Globus pallidus (tissue), 1 donor: Measurements from ENCODE around the gene SIGLEC5.
A peak's percentile ranks its signal among the peaks of the same experiment; 100 is the strongest.

Experiments used
- DNase-seq: peaks from one replicate; pipeline ENCODE4 v3.0.0-alpha.2; 2015; ENCODE audit warnings: low spot score

The SIGLEC5 gene

DNA sequence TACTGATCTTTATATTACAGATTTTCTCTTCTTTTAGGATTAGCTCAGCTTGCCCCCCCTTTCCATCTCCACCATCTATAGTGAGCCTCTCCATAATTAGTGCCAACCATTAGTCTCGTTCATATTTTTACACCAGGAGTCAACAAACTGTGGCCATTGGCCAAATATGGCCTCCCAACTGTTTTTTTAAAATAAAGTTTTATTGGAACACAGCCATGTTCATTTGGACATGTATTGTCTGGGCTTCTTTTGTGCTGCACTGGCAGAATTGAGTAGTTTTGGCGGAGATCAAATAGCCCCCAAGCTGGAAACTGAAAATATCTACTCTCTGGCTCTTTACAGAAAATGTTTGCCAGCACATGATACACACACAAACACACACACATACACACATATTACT, 40.7 kb downstream of the SIGLEC5 start:
- DNase-seq = no peak

DNA sequence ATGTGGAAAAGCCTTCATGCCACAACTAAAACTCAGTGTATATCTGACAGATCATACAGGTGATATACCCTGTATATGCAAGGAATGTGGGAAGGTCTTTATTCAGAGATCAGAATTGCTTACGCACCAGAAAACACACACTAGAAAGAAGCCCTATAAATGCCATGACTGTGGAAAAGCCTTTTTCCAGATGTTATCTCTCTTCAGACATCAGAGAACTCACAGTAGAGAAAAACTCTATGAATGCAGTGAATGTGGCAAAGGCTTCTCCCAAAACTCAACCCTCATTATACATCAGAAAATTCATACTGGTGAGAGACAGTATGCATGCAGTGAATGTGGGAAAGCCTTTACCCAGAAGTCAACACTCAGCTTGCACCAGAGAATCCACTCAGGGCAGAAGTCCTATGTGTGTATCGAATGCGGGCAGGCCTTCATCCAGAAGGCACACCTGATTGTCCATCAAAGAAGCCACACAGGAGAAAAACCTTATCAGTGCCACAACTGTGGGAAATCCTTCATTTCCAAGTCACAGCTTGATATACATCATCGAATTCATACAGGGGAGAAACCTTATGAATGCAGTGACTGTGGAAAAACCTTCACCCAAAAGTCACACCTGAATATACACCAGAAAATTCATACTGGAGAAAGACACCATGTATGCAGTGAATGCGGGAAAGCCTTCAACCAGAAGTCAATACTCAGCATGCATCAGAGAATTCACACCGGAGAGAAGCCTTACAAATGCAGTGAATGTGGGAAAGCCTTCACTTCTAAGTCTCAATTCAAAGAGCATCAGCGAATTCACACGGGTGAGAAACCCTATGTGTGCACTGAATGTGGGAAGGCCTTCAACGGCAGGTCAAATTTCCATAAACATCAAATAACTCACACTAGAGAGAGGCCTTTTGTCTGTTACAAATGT, 42.7 kb downstream of the SIGLEC5 start:
- no peak for DNase-seq

DNA sequence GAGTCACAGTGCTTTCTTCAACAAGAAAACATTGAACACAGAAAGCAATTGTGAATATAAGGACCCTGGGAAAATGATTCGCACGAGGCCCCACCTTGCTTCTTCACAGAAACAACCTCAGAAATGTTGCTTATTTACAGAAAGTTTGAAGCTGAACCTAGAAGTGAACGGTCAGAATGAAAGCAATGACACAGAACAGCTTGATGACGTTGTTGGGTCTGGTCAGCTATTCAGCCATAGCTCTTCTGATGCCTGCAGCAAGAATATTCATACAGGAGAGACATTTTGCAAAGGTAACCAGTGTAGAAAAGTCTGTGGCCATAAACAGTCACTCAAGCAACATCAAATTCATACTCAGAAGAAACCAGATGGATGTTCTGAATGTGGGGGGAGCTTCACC, 43.4 kb downstream of the SIGLEC5 start:
- DNase-seq = no peak

DNA sequence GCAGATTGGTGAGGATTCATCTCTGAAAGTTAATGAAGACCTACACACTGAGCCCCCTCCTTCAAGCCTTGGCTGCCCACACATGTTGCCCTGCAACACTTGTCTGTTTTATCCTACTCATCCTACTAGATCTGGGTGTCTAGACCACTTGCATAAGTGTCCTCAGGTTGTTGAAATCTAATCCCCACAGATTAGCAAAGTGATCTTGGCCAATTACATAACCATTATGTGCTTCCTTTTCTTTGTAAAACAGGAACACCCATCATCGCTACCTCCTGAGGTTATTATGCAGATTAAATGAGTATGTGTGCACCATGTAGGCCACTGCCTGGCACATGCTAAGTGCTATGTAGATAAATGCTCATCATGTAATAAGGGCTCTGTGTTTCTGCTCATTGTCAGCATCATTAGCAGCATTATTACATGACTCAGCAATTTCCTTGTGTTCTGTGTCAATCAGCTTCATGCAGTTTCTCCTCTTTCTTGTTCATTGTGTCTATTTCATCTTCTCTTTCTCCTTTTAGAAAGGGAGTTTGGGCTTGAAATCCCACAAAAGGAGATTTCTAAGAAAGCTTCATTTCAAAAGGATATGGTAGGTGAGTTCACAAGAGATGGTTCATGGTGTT, 44.0 kb downstream of the SIGLEC5 start:
- no peak for DNase-seq

DNA sequence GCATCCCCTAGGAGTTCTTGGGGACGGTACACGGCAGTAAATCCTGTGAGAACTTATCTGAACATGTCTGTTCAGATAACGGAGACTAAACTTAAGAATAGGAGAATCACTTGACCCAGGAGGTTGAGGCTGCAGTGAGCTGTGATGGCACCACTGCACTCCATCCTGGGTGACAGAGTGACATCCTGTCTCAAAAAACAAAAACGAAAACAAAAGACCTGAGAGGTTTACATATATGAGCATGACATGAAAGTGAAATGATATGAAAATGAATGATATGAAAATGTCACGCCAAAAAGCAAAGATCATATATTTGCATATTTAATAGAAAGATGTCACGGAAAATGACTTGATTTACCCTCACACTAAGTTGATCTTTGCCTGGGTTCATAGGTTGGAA, 53.4 kb downstream of the SIGLEC5 start:
- no peak for DNase-seq

DNA sequence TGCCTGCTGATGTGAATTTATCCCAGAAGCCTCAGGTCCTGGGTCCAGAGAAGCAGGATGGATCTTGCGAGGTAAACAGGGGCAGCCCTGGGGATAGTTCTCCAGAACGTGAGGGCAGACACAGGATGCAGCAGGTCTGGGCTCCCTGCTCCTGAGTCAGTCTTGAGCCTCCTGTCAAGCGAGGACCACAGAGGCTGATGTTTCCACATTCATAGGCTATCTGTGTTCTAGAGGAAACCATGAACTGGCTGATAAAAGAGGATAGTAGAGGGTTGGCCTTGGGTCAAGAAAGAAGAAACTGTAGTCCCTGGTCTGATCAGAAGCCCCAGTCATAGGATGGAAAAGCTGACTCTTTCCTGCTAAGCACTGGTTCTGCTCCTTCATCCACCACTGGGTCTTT, 56.9 kb downstream of the SIGLEC5 start:
- no peak for DNase-seq

DNA sequence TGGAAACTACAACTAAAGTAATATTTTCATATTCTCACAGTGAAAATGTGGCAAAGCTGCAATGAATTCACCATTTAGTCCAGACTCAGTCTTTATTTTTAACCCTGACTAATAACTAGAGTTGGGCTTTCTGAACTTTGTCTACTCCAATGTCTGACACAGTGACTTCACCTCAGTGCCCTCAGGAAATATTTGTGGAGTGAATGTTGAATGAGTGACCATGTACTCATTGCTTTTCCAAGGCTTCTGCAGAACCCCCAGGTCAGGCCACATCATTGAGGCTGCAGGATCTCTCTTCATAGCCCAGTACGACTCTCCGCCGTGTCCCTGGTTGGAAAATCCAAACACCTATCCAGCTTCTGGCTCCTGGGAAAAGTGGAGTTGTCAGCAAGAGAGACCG, 57.3 kb downstream of the SIGLEC5 start:
- DNase-seq = no peak

DNA sequence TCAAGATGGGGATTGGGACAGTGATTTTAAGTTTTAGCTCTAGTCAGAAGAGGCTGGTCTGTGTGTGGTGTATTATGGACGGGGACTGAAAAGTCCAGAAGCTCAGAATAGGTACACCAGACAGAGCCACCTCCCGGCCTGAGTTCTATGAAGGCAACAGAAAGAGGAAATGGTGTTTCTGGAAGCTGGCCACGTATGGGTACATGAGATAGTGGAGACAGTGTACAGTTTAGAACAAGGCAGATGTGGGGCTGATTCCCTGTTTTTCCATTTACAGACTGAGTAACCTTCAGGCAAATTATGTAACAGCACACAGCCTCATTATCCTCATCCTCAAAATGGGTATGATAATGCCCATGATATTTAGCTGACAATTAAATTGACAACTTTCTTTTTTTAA, 57.8 kb downstream of the SIGLEC5 start:
- no peak for DNase-seq

DNA sequence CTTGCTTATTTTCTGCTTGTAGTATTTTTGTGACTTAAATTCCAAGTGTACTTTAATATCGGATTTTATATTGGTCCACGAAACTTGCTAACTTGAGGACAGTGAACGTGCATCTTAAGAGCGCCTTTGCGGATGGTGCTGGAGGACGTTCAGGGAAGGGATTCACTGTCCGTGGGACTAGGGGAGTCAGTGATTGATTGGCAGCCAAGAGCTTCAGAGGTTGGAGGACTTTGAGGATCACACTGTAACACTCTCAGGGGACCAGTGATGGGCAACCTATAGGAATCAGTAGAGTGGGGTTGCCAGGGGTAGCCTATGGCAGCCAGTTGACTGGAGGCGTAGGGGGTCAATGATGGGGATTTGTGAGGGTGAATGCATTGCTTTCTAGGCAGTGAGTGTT, 58.6 kb downstream of the SIGLEC5 start:
- no peak for DNase-seq

DNA sequence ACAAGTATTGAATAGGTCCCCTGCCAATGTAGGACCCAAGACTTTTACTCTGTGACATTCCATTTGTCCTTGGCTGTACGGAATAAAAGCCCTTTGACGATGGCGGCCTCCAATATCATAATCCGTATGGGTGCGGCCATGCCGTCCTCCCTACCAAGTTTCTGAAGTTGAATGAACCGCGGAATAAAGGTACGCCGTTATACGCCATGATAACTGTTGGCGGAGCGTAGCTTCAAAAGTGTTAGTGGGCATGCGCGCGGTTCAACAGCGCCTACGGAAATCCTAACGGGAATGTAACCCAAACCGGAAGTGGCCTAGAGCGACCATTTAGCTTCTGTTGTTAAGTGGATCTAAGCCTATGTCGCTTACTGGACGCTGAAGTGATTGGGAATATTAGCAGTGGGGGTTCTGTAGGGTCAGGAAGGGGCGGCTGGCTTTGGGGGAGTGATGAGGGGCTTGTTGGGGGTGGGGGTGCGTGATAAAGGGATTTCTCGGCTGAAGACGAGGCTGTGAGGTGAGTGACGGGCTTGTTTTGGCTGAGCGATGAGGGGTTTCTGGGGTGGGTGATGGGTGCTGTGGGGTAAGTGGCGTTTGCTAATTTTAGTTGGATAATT, 59.1 kb downstream of the SIGLEC5 start, which contains the start of gene ZNF175:
Gene ZNF175 (plus strand): TSS at position 322 of the 614 bp plus-strand sequence. CDS start 2,047 bp downstream, outside the sequence.
- peak; percentile 98 for DNase-seq

DNA sequence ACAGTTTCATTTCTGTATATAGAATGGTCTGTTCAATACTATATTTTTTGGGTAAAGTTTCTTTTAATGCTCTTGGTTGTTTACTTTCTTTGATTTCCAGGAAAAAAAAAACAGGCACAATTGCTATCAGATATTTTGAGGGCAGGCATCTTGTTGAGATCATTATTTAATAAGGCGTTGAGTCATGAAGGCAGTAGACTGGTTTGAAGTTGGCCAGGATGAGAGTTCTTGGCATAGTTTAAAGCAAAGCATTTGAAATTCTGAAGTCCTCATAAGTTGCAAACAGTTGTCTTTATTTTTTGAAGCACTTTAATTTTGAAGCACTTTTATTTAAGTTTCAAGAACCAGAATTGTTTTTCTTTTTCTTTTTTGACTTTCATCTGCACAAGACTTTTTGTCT, 61.7 kb downstream of the SIGLEC5 start:
- DNase-seq = no peak

DNA sequence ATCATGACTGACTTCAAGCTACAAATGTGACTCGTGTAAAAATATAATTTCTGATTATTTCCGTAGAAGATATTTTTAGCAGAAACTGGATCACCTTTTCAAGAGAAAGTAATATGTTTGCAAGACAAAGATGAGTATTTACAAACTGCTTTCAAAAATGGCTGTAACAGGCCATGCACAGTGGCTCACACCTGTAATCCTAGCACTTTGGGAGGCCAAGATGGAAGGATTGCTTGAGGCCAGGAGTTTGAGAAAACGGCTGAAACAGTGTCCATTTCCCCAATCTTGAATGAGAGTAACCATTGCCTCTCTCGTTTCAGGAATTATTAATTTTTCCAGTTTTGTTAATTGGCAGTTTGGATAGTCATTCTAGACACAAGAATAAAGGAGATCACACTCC, 62.6 kb downstream of the SIGLEC5 start:
- DNase-seq = no peak

DNA sequence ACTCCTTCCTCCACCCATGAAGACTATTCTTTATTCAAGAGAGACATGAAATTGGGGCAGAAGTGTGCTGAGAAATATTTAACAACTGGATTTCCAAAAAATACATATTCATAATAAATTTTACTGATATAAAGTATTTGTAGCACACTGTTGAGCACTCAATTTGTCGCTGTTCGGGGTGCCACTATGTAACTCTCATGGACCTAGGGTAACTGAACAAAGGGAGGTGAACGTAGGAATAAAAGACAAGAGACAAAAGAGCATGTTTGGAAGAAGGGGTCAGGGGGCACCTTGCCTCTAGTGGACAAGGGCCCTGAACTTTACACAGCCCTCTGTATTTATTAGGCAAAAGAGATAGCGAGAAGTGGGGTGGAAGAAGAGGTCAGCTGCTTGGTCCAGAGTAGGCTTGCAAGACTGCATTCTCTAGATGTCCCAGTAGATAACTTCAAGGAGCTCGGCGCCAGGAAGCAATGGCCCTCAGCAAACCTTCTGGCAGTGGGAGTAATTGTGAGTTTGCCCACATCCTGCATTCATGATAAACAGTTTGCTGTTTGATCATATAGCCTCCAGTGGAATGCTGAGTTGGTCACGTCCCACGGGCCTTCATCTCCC, 63.6 kb downstream of the SIGLEC5 start:
- no peak for DNase-seq

DNA sequence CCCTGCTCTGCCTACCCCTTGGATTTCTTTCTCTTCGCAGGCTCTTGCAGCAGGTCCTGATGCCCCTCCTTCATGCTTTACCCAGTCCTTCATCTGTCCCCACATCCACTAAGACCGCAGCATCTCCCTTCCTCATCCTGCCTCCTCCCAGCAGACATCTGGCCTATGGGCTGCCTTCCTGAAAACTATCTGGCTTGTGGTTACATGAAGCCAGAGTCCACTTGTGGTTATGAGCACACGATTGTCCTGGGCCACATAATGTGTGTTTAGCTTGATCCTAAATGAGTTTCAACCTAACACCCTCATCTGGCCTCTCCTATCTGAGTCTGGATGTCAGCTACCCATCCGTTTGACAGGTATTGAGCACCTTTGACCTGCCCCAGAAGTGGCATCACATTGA, 64.6 kb downstream of the SIGLEC5 start:
- no peak for DNase-seq

DNA sequence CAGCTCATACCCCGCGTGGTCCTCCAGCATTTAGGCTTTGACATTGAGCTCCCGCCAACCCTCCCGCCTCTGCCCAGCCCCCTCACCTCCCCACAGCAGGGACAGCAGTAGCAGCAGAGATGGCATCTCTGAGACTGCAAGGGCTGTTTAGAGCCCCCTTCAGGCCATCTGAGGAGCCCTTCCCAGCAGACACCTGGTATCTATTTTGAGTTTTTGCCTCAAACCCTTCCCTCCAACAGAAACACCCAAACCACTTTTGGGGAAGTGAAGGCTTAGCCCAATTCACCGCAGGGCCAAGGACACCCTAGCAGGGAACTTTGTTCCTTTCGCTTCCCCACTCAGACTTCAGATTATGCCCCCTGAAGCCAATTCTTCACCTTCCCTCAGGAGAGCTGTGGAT, 65.4 kb downstream of the SIGLEC5 start:
- DNase-seq = no peak
